HG03025 (cell line): ENCODE data around the gene CLCF1.
"Not testable (repeated sequence)": the region's sequence is repeated elsewhere in the genome, so short reads cannot be mapped to it uniquely, and the experiment has no call there.

Source experiments
- ATAC-seq: cut with Tn5 transposase; IDR thresholded peaks from one replicate; pipeline ENCODE4 v1.9.1; 2021; ENCODE audit warnings: mild to moderate bottlenecking, moderate library complexity; ENCODE audit not compliant: unreplicated experiment, low FRiP score

The CLCF1 gene

DNA sequence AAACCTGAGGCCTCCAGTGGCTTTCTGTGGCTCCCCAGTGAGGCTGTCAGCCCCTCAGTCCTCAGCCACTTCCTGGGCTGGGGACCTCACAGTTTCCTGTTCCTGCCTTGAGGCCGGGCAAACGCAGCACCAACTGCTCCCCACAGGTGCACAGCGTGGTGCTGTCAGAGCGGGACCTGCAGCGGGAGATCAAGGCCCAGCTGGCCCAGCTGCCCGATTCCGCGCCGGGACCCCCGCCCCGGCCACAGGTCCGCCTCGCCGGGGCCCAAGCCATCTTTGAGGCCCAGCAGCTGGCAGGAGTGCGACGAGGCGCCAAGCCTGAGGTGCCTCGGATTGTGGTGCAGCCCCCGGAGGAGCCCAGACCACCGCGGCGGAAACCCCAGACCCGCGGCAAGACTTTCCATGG is 35.9 kb upstream of the CLCF1 start:
- no peak for ATAC-seq

GRCh38 chr11:67408437-67409200 is 35.2 kb upstream of the CLCF1 start:
- ATAC-seq = no peak

- no peak for ATAC-seq
Observed at GRCh38 chr11:67407688-67408163, 34.3 kb upstream of the CLCF1 start.

DNA sequence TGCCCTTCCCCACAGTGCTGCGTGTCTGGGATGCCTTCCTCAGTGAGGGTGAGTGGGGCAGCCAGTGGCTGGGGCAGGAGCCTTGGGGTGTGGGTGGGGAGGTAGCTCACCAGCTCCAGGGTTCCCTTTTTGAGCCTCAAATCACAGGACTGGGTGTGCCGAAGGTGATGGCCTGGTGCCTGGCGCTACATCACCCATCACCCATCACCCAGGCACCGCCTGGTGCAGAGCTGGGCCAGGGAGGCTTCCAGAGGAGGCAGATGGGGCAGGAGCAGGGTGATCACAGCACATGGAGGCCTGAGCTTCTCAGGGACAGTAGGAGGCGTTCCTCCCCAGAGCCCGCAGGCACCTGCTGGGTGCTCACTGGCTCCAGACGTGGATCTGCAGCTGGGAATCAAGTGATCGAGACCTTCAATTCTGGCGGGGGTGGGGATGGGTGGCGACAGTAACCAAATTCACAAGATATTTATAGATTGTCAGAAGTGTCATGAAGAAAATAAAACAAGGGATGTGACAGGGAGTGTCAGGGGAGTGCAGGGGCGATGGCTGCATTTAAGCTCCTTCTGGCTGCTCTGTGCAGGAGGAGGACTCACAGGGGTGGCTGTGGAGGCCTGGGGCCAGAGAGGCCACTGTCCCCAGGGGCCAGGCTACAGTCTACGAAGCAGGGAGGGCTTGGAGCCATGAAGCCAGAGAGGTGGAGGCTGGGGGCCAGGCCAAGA is 33.7 kb upstream of the CLCF1 start:
- ATAC-seq = no peak

- no peak for ATAC-seq
Observed at GRCh38 chr11:67406420-67406968, 33.1 kb upstream of the CLCF1 start.

DNA sequence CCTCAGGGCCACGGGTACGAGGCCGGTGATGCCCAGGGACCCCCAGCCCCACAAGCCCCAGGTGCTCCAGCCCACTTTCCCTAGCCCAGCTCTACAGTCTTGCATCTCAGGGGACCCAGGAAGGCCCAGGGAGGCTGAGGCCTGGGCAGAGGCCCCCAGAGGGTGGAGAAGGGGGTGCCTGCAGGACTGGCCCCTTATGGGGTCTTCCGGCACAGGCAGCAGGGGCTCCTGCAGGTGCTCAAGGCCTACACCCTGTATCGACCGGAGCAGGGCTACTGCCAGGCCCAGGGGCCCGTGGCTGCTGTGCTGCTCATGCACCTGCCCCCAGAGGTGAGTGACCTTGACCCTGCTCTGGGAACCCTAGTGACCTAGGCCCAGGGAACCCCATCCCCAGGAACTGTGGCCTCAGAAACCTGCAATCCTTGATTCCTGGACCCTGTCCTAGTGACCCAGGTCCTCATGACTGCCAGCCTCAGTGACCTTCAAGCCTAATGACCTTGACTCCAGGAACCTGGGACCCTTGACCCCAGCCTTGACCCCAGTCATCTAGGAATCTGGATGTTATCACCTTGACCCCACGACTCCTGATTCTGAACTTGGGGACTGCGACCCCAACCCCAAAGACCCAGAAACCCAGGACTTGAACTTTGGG is 32.4 kb upstream of the CLCF1 start:
- no peak for ATAC-seq

GRCh38 chr11:67405196-67405567 is 31.8 kb upstream of the CLCF1 start:
- no peak for ATAC-seq

GRCh38 chr11:67404515-67405195 is 31.3 kb upstream of the CLCF1 start:
- ATAC-seq = no peak

- not testable (repeated sequence) for ATAC-seq
Observed at GRCh38 chr11:67403085-67403484, 29.7 kb upstream of the CLCF1 start.

GRCh38 chr11:67402192-67402839 is 28.9 kb upstream of the CLCF1 start:
- not testable (repeated sequence) for ATAC-seq

- ATAC-seq = peak; percentile 52
Observed at GRCh38 chr11:67401495-67402191, 28.2 kb upstream of the CLCF1 start, which contains the start of gene PPP1CA. Gene PPP1CA, minus strand, starts transcription at chr11:67401858. Its CDS starts 76 bp downstream, at chr11:67401782.

DNA sequence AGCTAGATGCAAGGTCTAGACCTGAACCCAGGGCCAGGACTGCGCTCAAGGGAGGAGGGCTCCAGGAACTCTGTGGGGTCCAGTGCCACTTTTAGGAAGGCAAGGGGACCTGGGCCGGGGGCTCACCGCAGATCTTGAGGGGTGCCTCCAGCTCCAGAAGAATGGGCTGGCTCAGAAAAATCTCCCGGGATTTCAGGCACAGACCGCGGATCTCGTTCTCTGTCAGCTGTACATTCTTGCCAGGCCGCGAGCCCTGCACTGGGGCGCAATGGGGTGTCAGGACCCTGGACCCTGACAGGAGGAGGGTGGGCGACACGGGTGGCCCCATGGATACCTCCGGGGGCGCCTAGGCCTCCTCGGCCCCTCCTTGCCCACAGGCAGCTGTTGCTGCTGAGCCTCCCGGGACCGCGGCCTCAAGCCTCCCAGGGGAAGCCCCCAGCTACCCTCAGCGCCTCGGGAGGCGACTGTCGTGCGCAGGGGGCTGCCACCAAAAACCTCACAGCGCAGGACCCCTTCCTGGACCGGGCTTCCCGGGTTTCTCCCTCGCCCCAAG is 27.6 kb upstream of the CLCF1 start:
- peak; percentile 9 for ATAC-seq

GRCh38 chr11:67400251-67400941 is 27.0 kb upstream of the CLCF1 start:
- ATAC-seq = no peak

GRCh38 chr11:67398661-67399563 is 25.5 kb upstream of the CLCF1 start:
- ATAC-seq = no peak

GRCh38 chr11:67397986-67398660 is 24.7 kb upstream of the CLCF1 start:
- no peak for ATAC-seq

GRCh38 chr11:67397536-67397935 is 24.1 kb upstream of the CLCF1 start:
- no peak for ATAC-seq
